MM.1S (cell line): ENCODE results near the gene PRKRA.

Experiments
- EZH2 ChIP-seq: fragments of 300-600 bp; sonication (generic); optimal IDR thresholded peaks from 2 replicates; pipeline ENCODE3; 2017; ENCODE audit warnings: low read depth, mild to moderate bottlenecking, antibody characterized with exemption, low read length, mixed read lengths
- EZH2phosphoT487 ChIP-seq: fragments of 300-600 bp; sonication (generic); IDR thresholded peaks from 2 replicates; pipeline ENCODE4 v1.6.1; 2018; ENCODE audit warnings: antibody characterized with exemption, low read length
- TF ChIP-seq, protein P1 (sequence below): fragments of 300-600 bp; sonication (generic); IDR thresholded peaks from 2 replicates; pipeline ENCODE4 v1.5.1; 2016; ENCODE audit warnings: antibody characterized with exemption, low read length, mixed read lengths

- TF ChIP-seq, protein P1, sequence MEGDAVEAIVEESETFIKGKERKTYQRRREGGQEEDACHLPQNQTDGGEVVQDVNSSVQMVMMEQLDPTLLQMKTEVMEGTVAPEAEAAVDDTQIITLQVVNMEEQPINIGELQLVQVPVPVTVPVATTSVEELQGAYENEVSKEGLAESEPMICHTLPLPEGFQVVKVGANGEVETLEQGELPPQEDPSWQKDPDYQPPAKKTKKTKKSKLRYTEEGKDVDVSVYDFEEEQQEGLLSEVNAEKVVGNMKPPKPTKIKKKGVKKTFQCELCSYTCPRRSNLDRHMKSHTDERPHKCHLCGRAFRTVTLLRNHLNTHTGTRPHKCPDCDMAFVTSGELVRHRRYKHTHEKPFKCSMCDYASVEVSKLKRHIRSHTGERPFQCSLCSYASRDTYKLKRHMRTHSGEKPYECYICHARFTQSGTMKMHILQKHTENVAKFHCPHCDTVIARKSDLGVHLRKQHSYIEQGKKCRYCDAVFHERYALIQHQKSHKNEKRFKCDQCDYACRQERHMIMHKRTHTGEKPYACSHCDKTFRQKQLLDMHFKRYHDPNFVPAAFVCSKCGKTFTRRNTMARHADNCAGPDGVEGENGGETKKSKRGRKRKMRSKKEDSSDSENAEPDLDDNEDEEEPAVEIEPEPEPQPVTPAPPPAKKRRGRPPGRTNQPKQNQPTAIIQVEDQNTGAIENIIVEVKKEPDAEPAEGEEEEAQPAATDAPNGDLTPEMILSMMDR = no peak
- TF ChIP-seq EZH2 (no peak), EZH2phosphoT487 (no peak)
Observed at GRCh38 chr2:178452870-178453269, 1.9 kb upstream of the PRKRA start.
